HTR-8/SVneo (cell line): Measurements from ENCODE around the gene GZMM.
A peak's percentile ranks its signal among the peaks of the same experiment; 100 is the strongest.

ENCODE experiments used
- DNase-seq: peaks from one replicate; pipeline ENCODE4 v3.0.0; 2011; ENCODE audit warnings: low spot score, mixed read lengths; ENCODE audit not compliant: insufficient read length
- FAIRE-seq: peaks from 2 replicates; lab custom pipeline; 2011; peaks lifted over from hg19 to GRCh38; lab: Jason Lieb, UNC

GZMM gene

DNA sequence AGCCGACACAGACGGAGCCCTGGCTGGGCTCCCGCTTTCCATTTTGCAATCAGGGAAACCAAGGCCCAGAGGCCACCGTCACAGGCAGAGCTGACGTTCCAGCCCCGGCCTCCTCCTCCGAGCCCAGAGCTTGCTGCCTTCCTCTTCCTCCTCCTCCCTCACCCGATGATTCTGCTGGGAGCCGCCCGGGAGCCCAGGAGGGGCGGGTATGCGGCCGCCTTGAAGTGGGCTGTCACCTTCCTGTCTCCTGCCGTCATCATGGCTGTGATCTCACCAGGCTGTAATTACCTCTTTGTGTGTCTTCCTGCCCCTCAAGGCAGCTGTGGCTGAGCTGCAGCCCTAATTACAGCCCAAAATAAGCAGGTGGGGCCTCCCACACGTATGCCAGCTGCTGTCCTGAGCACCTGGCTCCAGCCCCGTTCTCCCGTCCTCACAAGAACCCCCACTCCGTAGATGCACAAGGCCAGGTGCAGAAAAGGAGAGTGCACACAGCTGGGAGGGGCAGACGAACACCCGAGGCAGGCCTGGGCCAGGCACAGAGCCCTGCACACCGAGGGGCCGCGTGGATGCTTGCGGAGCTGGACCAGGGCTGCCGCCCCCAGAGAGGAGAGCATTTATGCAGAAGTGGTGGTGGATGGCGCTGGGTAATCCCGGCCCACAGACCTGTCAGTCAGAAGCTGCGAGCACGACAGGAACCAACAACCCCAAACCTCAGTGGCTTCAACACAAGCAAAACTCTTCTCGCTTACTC lies 32.6 kb upstream of the GZMM start:
- DNase-seq (no peak), FAIRE-seq (no peak)

DNA sequence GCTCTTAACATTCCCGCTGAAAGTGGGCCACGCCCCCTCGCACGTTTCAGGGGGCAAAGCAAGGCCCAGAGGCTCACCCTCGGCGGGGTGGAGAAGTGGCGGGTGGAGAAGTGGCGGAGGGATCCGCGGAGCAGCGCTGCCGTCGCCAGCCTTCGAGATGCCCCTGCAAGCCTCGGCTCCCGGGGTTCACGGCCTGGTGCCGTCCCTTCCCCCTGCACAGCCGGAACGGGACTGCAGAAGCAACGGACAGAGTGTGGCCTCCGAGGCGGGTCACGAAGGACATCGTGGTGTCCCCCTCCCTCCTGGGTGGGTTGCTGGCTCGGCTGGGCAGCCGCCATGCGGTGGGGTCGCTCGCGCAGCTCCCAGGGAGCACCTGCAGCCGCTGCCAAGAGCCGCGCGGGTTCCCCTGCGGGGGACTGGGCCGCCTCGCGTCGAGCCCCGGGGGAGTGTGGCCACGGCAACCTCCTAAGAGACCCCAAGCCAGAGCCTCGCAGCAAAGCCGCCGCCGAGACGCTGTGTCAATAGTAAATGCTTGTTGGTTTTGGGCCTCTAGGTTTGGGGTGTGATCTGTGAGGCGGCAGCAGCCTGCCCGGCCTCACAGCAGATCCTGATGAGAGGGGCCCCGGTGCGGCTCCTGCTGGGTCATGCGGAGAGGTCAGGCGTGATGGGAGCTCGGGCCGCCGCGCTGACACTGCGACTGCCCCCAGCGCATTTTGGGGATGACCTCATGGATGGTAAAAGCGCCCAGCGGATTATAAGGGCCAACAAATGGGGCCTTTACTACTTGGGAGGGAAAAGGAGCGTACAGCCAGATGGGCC lies 31.1 kb upstream of the GZMM start:
- DNase-seq: no peak

DNA sequence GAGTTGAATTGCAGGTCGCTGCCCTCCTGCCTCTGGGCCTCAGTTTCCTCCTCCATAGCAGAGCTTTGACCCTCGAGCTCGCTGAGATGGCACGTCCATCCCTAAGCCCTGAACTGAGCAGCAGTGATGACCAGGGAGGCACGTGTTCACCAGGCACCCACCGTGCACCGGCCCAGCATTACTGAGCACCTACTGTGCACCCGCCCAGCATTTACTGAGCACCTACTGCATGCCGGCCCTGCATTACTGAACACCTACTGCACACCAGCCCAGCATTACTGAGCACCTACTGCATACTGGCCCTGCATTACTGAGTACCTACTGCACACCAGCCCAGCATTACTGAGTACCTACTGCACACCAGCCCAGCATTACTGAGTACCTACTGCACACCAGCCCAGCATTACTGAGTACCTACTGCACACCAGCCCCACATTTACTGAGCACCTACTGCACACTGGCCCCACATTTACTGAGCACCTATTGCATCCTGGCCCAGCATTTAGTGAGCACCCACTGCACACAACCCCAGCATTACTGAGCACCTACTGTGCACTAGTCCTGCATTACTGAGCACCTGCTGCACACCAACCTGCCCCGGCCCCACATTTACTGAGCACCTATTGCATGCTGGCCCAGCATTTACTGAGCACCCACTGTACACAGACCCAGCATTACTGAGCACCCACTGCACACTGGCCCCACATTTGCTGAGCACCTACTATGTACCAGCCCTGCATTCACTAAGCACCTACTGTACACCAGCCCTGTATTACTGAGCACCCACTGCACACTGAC lies 30.3 kb upstream of the GZMM start:
- FAIRE-seq (no peak), DNase-seq (no peak)

More for the DNA sequence above, 31.1 kb upstream of the GZMM start:
- no peak for FAIRE-seq

DNA sequence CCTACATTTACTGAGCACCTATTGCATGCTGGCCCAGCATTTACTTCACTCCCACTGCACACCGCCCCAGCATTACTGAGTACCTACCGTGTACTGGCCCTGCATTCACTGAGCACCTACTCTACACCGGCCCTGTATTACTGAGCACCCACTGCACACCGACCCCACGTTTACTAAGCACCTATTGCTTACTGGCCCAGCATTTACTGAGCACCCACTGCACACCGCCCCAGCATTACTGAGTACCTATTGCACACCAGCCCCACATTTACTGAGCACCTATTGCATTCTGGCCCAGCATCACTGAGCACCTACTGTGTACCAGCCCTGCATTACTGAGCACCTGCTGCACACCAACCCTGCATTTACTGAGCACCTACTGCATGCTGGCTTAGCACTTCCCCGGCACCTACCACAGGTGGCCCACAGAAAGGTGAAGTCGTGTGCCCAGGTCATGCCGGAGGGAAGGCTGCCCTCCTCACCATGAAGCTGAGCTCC lies 29.6 kb upstream of the GZMM start:
- no peak for DNase-seq
- no peak for FAIRE-seq

DNA sequence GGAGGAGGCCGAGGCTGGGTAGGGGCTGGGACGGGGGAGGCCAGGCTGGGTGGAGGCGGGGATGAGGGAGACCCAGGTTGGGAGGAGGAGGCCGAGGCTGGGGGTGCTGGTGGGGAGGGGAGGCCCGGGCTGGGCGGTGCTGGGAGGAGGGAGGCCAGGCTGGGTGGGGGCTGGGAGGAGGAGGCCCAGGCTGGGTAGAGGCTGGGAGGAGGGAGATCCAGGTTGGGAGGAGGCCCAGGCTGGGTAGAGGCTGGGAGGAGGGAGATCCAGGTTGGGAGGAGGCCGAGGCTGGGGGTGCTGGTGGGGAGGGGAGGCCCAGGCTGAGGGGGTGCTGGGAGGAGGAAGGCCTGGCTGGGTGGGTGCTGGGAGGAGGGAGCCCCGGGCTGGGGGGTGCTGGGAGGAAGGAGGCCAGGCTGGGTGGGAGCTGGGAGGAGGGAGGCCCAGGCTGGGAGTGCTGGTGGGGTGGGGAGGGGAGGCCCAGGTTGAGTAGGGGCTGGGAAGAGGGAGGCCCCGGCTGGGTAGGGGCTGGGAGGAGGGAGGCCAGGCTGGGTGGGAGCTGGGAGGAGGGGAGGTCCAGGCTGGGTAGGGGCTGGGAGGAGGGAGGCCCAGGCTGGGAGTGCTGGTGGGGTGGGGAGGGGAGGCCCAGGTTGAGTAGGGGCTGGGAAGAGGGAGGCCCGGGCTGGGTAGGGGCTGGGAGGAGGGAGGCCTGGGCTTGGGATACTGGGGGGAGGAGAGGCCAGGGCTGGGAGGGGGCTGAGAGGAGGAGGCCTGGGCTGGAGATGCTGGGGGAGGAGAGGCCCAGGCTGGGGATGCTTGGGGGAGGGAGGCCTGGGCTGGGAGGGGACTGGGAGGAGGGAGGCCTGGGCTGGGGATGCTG lies 25.9 kb upstream of the GZMM start:
- no peak for DNase-seq
- FAIRE-seq: no peak

DNA sequence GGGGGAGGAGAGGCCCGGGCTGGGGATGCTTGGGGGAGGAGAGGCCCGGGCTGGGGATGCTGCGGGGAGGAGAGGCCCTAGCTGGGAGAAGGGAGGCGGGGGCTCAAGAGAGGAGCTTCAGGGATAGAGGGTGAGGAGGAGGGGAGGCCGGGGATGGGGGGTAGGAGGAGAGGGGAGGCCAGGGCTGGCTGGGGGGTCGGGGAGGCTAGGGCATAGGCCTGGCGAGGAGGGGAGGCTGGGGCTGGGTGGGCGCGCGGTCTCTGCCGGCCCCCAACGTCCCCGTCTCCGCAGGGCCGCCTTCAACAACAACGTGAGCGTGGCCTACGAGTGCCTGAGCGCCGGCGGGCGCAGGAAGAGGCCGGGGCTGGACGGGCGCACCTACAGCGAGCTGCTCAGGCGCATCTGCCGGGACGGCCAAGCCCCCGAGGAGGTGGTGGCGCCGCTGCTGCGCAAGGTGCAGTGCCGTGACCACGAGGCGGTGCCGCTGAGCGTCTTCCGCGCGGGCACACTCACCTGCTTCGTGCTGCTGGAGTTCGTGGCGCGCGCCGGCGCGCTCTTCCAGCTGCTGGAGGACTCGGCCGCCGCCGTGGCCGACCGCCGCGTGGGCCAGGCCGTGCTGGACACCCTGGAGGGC lies 25.1 kb upstream of the GZMM start:
- FAIRE-seq (no peak), DNase-seq (no peak)

DNA sequence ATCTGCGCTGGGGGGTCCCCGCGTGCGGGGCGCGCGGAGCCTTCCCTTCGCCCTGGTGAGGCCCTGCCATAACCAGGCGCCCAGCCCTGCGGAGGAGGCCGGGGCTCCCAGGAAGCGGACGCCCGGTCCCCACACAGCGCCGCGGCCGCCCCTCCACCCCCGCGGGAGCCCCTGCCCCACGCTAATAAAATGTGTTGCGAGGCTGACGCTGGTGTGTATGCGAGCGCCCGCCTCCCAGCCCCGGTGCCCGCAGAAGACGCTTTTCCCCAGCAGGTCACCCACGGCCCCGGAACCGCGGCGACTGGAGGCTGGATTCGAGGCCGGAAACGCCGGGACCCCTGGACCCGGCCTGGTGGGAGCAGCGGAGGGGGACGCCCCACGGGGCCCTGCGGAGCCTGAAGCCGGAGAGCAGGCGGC lies 24.4 kb upstream of the GZMM start:
- FAIRE-seq: no peak

DNA sequence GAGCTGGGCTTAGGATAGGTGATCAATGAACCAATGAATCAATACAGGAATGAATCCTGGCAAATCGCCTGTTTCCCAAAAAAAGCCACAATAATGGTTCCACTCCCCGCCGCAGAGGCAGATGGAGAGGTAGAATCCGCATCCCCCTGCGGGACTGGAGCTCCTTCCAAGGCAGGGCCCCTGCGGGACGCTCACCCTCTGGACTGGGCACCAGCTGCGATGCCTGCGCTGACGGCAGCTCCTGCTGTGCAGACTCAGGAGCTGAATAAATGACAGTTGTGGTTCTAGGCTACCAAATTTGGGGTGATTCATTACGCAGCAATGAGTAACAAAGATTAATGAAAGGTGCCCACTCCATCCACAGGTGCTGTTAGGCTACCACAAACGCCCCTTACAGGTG lies 21.1 kb upstream of the GZMM start:
- DNase-seq: no peak
- no peak for FAIRE-seq

More for the DNA sequence above, 24.4 kb upstream of the GZMM start:
- no peak for DNase-seq

DNA sequence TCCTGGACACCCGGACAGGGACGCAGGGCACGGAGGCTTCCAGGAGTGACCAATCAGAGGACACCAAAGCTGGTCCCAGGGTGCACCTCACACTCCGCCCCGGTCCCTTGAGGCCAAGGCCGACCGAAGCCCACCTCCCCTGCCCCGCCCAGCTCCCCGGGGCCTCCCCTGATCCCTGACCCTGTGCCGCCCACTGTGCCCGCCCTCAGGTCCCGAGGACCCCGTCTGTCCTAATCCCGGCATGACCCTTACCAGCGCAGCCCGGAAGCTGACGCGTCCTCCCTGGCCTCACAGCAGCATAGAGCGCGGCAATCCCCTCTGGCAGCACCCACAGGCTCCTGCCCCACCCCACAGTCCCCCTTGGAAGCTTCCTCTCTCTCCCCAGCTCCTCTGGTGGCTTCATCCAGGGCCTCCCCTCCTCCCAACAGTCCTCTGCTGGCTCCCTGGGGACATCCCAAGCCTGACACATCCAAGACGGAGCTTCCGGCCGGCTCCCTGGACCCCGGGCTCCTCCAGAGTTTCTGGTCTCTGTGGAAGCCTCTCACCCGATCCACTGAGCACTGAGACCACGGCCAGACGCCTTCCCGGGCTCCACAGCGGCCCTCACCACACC lies 19.7 kb upstream of the GZMM start:
- DNase-seq (no peak), FAIRE-seq (no peak)

DNA sequence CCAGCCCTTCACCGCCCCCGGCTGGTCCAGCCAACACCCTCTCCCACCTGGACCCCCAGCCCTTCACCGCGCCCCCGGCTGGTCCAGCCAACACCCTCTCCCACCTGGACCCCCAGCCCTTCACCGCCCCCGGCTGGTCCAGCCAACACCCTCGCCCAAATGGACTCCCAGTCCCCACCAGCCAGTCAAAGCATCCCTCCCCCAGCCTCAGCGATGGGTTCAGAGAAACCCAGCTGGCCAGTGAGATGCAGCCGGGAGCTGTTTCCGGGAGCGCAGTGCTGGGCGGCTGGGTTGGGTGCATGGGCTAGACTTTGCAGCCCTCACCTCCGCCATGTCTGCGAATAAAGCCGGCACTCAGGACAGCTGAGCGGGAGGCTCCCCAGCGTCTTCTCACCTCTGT lies 18.8 kb upstream of the GZMM start:
- FAIRE-seq (no peak), DNase-seq (no peak)

DNA sequence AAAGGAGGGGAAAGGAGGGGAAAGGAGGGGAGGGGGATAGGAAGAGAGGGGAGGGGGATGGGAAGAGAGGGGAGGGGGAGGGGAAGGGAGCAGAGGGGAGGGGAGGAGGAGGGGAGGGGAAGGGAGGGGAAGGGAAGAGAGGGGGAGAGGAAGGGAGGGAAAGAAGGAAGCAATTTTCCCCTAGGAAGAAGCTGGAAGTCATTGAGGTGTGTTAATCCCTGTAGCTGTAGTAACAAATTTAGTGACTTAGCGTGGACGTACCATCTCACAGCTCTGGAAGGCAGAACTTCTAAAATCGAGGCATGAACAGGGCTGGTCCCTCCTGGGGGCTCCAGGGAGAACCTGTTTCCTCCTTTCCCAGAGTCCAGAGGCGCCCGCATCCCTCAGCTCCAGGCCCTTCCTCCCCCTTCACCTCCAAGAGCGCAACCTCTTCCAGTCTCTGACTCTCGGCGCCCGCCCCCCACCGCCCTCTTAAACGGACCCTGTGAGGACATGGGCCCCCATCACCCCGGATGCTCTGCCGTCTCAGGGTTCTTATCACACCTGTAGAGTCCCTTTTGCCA lies 17.9 kb upstream of the GZMM start:
- no peak for DNase-seq

DNA sequence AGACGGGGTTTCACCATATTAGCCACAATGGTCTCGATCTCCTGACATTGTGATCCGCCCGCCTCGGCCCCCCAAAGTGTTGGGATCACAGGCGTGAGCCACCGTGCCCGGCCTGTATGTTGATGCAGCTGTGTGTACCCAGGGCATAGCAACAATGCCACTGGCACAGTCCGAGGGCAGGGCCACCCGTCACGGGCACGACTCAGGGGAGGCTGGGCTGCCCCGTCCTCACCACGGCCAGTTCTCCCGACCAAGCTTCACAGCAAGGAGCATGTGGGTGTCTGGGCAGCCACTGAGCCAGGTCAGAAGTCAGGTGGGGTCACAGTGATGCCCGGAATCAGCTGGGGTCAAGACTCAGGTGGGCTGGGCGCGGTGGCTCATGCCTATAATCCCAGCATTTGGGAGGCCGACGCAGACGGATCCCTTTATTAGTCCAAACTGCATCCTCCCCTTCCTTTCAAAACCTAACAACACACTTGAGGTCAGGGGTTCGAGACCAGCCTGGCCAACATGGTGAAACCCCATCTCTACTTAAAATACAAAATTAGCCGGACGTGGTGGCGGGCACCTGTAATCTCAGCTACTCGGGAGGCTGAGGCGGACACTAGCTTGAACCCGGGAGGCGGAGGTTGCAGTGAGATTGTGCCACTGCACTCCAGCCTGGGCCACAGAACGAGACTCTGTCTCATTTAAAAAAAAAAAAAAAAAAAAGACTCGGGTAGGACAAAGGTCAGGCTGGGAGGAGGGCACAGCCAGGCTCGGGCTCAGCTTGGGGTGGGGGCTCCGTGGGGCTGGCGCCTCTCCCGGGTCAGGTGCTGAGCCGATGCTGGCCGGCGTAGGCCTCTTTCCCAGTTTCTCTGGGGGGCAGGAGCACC lies 13.5 kb upstream of the GZMM start:
- FAIRE-seq: no peak
- no peak for DNase-seq

More for the DNA sequence above, 17.9 kb upstream of the GZMM start:
- no peak for FAIRE-seq

DNA sequence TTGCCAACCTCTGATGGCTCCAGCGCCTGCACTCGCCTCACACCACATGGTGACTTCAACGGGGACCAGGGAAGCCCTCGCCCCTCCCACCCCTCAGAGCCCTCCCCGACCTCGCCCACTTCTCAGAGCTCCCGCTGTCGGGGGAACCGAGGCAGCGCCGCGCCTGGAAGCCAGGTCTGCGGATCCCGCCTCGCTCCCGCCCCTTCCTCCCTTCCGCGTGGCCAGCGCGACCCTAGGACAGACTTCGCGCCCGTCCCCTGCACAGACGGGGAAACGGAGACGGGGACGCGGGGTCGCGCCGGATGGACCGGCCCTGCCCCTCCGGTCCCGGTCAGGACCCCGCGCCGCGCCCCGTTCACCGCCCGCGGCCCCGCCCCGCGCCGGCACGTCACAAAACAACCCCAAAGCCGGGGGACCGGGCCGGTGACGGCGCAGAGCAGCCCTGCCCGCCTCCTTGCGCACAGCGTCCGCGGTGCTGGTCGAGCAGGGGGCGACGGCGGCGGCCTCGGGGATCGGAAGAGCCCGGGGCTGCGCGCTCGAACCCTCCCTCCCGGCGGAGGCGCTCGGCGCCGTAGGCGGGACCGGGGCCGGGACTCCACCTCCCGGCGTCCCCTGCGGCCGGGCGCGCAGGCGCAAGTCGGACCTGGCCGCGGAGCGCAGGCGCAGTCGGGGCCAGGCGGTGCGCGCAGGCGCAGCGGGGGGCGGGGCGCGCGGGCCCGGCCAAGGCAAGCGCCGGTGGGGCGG lies 12.7 kb upstream of the GZMM start:
- FAIRE-seq: peak; percentile 91
- DNase-seq: peak; percentile 90

DNA sequence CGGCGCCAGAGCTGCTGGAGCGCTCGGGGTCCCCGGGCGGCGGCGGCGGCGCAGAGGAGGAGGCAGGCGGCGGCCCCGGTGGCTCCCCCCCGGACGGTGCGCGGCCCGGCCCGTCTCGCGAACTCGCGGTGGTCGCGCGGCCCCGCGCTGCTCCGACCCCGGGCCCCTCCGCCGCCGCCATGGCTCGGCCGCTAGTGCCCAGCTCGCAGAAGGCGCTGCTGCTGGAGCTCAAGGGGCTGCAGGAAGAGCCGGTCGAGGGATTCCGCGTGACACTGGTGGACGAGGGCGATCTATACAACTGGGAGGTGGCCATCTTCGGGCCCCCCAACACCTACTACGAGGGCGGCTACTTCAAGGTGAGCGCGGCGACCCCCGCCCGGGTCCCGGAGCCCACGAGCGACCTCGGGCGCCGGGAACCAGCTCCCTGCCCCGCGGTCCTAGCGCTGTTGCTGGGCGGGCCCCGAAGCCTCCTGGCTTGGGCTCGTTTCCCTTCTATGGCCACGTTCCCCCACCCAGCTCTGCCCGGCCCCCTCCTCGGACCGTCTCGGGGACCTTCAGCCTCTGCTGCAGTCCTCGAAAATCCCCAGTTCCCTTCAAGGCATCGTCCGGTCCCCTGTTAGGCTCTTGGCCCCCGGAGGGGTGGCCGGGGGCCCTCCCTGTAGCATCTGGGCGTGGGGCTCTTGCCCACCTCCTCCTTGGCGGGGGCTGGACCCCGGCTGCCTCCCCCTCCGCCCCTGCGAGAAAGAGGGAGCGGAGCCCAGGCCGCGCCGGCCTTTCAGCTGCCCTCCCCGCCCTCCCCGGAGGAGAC lies 11.9 kb upstream of the GZMM start, which contains the start of gene CDC34:
CDC34 (plus strand) TSS at position 8 of the 808 bp plus-strand sequence; CDS start at position 180, 172 bp downstream.
- FAIRE-seq: no peak
- no peak for DNase-seq

DNA sequence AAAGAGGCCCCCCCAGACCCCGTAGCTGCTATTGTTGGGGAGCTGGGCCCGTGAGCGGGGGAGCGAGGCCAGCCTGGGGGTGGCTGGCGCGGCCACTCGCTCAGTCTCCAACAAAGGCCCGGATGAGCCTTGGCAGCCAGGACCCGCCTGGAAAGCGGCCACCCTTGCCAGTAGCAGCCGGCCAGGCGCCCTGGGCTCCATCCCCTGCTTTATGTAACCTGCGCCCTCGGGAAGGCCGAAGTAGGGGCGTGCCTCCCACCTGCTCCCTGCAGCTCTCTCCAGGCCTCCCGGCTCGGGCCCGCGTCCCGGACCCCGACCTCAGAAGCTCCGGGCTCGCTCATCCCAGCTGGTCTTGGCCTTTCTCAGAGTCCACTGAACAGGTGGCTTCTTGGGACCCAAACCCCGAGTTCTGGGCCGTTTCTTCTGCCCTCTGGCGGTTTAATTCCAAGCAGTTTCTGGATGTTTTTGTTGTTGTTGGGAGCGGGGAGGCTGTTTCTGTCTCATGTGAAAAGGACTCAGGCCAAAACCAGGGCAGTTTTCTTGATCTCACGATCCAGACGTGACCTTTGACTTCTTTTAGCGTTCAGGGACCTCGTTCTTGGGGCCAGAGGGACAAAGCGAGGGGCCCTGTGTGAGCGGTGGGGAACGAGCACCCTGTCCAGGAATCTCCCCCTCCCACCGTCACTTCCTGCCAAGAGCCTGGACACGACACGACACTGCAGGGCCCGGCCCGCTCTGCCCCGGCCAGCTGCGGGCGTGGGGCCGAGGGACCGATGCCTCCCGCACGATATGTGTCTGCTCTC lies 11.1 kb upstream of the GZMM start:
- DNase-seq: no peak
- peak; percentile 44 for FAIRE-seq
